MV-4-11 (cell line): ENCODE results near the gene ACOT2.

ENCODE experiments used
- DNase-seq: peaks from one replicate; lab custom pipeline; 2025; lab: John Stamatoyannopoulos, UW

ACOT2 gene

GRCh38 chr14:73613419-73613963, 44.5 kb downstream of the ACOT2 start:
- no peak for DNase-seq

GRCh38 chr14:73616831-73617230, 47.8 kb downstream of the ACOT2 start:
- no peak for DNase-seq

- no peak for DNase-seq
Measured at GRCh38 chr14:73619524-73619923, 50.5 kb downstream of the ACOT2 start.

- DNase-seq, result no peak
Measured at GRCh38 chr14:73620268-73620667, 51.3 kb downstream of the ACOT2 start.

- no peak for DNase-seq
Measured at GRCh38 chr14:73623504-73624054, 54.6 kb downstream of the ACOT2 start.
